GM21619 (cell line): Measurements from ENCODE around the gene EXOC6B.
"Not testable (repeated sequence)": the region's sequence is repeated elsewhere in the genome, so short reads cannot be mapped to it uniquely, and the experiment has no call there.

Source experiments
- ATAC-seq: cut with Tn5 transposase; IDR thresholded peaks from one replicate; pipeline ENCODE4 v1.9.1; 2021; ENCODE audit not compliant: unreplicated experiment

Gene EXOC6B

GRCh38 chr2:72484622-72485021 is 341.2 kb downstream of the EXOC6B start:
- ATAC-seq: not testable (repeated sequence)

- no peak for ATAC-seq
Measured at GRCh38 chr2:72483346-72483745, 342.5 kb downstream of the EXOC6B start.

- no peak for ATAC-seq
Measured at GRCh38 chr2:72475246-72475645, 350.6 kb downstream of the EXOC6B start.

GRCh38 chr2:72457801-72458516 is 367.9 kb downstream of the EXOC6B start:
- no peak for ATAC-seq

GRCh38 chr2:72454189-72454588 is 371.6 kb downstream of the EXOC6B start:
- no peak for ATAC-seq

GRCh38 chr2:72442270-72442669 is 383.6 kb downstream of the EXOC6B start:
- no peak for ATAC-seq

- ATAC-seq: no peak
Measured at GRCh38 chr2:72439892-72440291, 385.9 kb downstream of the EXOC6B start.

GRCh38 chr2:72438364-72438763 is 387.5 kb downstream of the EXOC6B start:
- ATAC-seq: no peak

GRCh38 chr2:72431737-72432136 is 394.1 kb downstream of the EXOC6B start:
- no peak for ATAC-seq

GRCh38 chr2:72427022-72427861 is 398.6 kb downstream of the EXOC6B start:
- no peak for ATAC-seq

GRCh38 chr2:72425996-72426395 is 399.8 kb downstream of the EXOC6B start:
- ATAC-seq: no peak

- ATAC-seq: no peak
Measured at GRCh38 chr2:72423756-72424155, 402.1 kb downstream of the EXOC6B start.

- not testable (repeated sequence) for ATAC-seq
Measured at GRCh38 chr2:72421771-72422379, 404.0 kb downstream of the EXOC6B start.

GRCh38 chr2:72415781-72416475 is 409.9 kb downstream of the EXOC6B start:
- no peak for ATAC-seq

- ATAC-seq: no peak
Measured at GRCh38 chr2:72415241-72415661, 410.6 kb downstream of the EXOC6B start.

- ATAC-seq: no peak
Measured at GRCh38 chr2:72414137-72414760, 411.6 kb downstream of the EXOC6B start.

- no peak for ATAC-seq
Measured at GRCh38 chr2:72413716-72414115, 412.1 kb downstream of the EXOC6B start.

- no peak for ATAC-seq
Measured at GRCh38 chr2:72412214-72412613, 413.6 kb downstream of the EXOC6B start.

- ATAC-seq: no peak
Measured at GRCh38 chr2:72399879-72400278, 426.0 kb downstream of the EXOC6B start.

GRCh38 chr2:72395096-72395495 is 430.7 kb downstream of the EXOC6B start:
- no peak for ATAC-seq
